ENCODE results near the gene C1orf232. TPM values are rescaled to one million over a fixed set of nuclear protein-coding genes. Genes with fewer than 3 reads are reported as not detected.

The C1orf232 gene
- total and polyA plus RNA-seq, 9 of the 15 experiments (the other 6 are each of a cell fraction or from before 2014, with no cell fraction given), result not detected

- Histone ChIP-seq H3K9me1 (ENCODE audit: control insufficient read depth, insufficient read depth, low read length) (no peaks in the 10 kb centered on the region), H3K9ac (ENCODE audit: insufficient read depth in 1 of 2, low read depth in 2 of 2, low read length in 2 of 2) (no peak overlapping the region), H4K20me1 (replicated peaks; ENCODE audit: control insufficient read depth, insufficient read depth, low read length) (0 out of 2 replicates have a peak, but pooled peaks cover 6% of the 10 kb centered on the region), H2AFZ (ENCODE audit: low read depth, low read length) (no peak overlapping the region), H3K79me2 (ENCODE audit: control insufficient read depth, insufficient read depth, low read length) (no peaks in the 10 kb centered on the region), H3K27ac (ENCODE audit: extremely low read depth, low read depth, low read length) (no peak overlapping the region), H3K4me3 (no peak overlapping the region), H3K4me1 (replicated peaks in 1 of 2; ENCODE audit: control insufficient read depth in 2 of 2, insufficient read depth in 2 of 2, low read length in 2 of 2) (peaks cover 0 to 27% of the 10 kb centered on the region in 2 experiments; a peak in 2 of 5 replicates), H3K36me3 (ENCODE audit: control insufficient read depth, insufficient read depth, low read length) (no peaks in the 10 kb centered on the region), H3K27me3 (ENCODE audit: control insufficient read depth in 2 of 2, insufficient read depth in 2 of 2, low read length in 2 of 2) (no peaks in the 10 kb centered on the region), H3K4me2 (ENCODE audit: insufficient read depth, low read length) (no peak overlapping the region), H3K9me3 (replicated peaks; ENCODE audit: control insufficient read depth, insufficient read depth, low read depth, low read length) (no peaks in the 10 kb centered on the region)
- BruUV-seq (replicated peaks), result no TSS peak
- ChIA-PET POLR2A (interaction anchor here (0.6 kb wide), 1 partner anchor 277 kb away, joined by 3 read pairs; no protein-coding TSS in a partner anchor), CTCF (ENCODE audit: low intra/inter-chr PET ratio) (no interaction called here)
- FAIRE-seq, result no peak
- intact Hi-C loops (cut with micrococcal nuclease), result no loop called here
- in situ Hi-C loops (cut with MboI), result no loop called here
- no peak for DNase-seq (ENCODE audit: extremely low read depth in 1 of 4, low spot score in 3 of 4)
- WGBS (ENCODE audit: insufficient coverage, low coverage, missing lambda C conversion rate), result 85% methylated on average over 6 of the region's 6 CpGs
- no peak for ATAC-seq
- no peak for TF ChIP-seq FOXJ3 (CRISPR knock-in tag; IDR thresholded peaks at IDR 0.05)
- no peak for TF ChIP-seq CTBP1 (IDR thresholded peaks at IDR 0.05; ENCODE audit: borderline replicate concordance)
- peak; percentile 36 to 53; a peak in 2 of 4 replicates for TF ChIP-seq KDM1A (IDR thresholded peaks at IDR 0.05)
- no peak for TF ChIP-seq ZEB2 (IDR thresholded peaks at IDR 0.05)
- no peak for TF ChIP-seq ZKSCAN3 (CRISPR knock-in tag; IDR thresholded peaks at IDR 0.05)
- peak; percentile 34 for TF ChIP-seq CHD4 (IDR thresholded peaks at IDR 0.05; ENCODE audit: insufficient read depth, insufficient replicate concordance, low read depth, low read length, poor library complexity, severe bottlenecking)
- no peak for TF ChIP-seq ZNF507 (tag; conservative IDR thresholded peaks at IDR 0.05)
- TF ChIP-seq CHD7 (IDR thresholded peaks at IDR 0.05; ENCODE audit: low read depth, low read length), result no peak
- peak; percentile 58; the same call in 1 of the 2 replicates for TF ChIP-seq ADNP (tag; IDR thresholded peaks at IDR 0.05)
- no peak for TF ChIP-seq HDGF (IDR thresholded peaks at IDR 0.05)
- TF ChIP-seq BCOR (IDR thresholded peaks at IDR 0.05), result peak; percentile 69
- no peak for TF ChIP-seq TEAD2 (tag; IDR thresholded peaks at IDR 0.05)
Measured at GRCh38 chr1:26187882-26188281, 19.1 kb upstream of the C1orf232 start.
